CD4-positive, alpha-beta T cell treated with Interleukin-6 at 100 ng/mL for 8 hours (primary cell): ENCODE data around the gene EIF1.
"Not testable (repeated sequence)": the region's sequence is repeated elsewhere in the genome, so short reads cannot be mapped to it uniquely, and the experiment has no call there.

Source experiments
- DNase-seq: peaks from one replicate; pipeline ENCODE4 v3.0.0-alpha.2; 2020; ENCODE audit warnings: mixed read lengths, low spot score

EIF1 gene

DNA sequence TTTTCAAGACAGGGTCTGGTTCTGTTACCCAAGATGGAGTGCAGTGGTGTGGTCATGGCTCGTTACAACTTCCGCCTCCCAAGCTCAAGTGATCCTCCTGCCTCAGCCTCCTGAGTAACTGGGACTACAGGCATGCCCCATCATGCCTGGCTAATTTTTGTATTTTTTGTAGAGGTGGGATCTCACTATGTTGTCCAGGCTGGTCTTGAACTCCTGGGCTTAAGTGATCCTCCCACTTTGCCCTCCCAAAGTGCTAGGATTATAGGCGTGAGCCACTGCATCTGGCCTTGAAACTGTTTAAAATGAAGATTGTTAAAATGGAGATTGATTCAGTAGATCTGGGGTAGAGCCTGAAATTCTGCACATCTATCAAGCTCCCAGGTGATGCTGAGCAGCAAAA, 12.2 kb downstream of the EIF1 start:
- DNase-seq: not testable (repeated sequence)

DNA sequence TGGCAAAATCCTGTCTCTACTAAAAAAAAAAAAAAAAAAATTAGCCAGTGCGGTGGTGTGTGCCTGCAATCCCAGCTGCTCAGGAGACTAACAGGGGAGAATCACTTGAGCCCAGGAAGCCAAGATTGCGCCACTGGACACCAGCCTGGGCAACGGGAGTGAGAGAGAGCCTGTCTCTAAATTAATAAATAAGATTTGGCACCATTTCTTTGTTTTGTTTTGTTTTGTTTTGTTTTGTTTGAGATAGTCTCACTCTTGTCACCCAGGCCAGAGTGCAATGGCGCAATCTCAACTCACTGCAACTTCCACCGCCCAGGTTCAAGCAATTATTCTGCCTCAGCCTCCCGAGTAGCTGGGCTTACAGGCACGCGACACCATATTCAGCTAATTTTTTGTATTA, 14.0 kb downstream of the EIF1 start:
- DNase-seq: no peak

DNA sequence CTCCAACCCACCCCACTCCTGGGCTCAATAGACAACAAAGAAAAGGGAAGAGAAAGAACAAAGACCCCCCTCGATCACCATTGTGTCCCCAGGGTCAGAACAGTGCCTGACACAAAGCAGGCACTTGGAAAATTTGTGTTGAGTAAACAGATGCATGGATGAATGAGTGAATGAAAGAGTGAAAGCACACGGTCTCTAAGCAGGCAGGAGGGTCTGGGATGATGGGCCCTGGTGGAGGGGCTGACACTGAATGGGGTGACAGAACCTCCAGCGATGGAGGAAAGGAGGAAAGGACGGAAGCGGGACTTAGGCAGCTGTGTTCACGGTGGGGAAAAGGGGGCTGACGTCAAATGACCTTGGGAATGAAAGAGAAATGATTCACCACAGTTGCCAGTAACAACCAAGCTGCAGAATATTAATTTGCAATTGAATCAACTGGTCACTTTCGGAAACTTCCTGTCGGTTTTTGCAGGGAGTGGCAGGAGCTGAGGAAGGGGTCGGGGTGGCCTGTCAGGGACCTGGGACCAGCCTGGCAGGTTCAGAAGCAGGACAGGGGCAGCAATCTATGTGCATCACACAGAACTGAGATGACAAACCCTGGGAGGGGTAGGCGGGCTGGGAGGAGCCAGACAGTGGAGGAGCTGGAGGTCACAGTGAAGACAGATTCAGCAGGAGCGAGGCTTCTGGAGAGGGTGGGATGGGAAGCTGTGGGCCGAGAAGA, 16.7 kb downstream of the EIF1 start:
- DNase-seq: no peak

DNA sequence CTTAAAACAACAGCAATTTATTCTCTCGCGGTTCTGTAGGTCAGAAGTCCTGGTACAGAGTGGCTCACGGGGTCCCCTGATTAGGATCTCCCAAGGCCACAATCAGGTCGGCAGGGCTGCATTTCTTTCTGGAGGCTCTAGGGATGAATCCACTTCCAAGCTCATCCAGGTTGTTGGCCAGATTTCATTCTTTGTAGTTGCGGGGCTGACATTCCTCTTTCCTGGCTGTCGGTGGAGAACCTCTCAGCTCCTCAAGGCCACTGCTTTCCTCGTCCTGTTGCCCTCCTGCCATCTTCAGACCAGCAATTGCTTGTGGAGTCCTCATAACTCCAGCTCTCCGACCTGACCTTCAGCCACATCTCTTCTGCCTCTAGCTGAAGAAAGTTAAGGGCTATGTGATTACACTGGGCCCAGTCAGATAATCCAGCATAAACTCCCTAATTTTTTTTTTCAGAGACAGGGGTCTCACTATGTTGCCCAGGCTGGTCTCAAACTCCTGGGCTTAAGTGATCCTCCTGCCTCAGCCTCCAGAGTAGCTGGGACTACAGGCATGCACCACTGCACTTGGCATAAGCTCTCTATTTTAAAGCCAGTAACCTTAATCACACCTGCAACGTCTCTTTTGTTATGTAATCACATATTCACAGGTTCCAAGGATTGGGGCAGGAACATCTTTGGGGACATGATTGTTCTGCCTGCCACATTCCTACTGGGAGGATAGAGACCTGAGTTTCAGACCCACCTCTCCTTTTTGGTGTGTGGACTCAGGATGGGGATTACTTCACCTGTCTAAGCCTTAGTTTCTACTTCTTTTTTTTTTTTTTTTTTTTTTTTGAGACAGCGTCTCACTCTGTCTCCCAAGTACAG, 19.4 kb downstream of the EIF1 start:
- DNase-seq: no peak

DNA sequence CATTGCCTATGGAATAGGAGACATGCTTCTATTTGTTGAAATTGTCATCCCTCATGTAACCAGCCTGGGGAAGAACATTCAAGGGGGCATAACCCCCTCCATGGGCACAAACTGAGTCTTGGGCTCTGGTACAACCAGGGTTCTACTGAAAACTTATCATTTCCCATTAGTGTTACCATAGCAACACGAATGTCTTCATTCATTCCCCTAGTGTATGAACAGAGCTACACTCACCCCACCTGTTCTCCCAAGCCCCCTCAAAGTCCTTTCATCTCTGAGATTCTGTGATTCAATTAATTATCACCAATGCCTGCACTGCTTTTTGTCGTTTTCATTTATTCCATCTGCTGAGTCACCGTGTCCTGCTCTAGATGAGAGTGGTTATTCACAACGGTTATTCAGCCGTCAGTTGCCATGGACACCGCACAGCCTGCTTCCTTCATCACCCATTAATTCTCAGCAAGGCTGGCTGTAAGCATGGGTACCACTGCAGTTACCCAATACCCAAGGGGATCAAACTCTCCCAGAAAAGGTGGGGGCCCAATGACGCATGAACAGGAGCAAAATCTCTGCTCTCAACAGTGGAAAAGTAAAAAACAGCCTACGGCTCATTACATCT, 21.9 kb downstream of the EIF1 start:
- DNase-seq: no peak

DNA sequence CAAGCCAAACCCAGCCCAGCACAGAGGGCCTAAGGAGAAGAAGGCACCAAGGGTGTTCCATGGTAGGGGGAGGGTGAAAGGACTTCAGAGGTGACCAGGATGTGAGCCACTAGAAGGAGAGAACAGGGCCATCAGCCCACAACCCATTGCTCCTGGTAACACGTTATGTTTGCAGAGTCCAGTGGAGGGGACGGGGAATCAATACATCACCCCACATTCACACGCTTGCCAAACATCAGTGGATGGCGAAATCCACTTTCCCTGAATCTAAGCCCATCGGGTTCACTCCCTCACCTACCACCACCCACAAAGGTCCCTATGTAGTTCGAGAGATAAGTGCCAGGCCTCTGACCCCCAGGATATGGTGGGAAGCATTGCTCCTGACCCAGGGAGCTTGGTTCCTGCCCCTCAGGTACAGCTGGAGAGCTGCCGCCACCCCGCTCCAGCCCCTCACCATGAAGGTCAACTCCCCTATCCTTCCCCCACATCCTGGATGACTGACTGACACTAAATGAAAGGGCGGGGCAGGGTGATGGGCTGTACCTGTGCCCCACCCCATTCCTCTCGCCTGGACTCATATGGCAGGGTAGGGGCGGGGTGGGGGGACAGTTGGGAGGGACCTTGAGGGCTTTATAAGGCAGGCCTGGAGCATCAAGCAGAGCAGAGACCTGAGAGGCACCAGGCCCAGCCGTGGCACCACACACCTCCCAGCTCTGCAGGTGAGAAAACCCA, 23.1 kb downstream of the EIF1 start, which contains the start of gene GAST:
Gene GAST (plus strand): TSS at position 663 of the 732 bp plus-strand sequence. CDS start 3,106 bp downstream, outside the sequence.
- no peak for DNase-seq

DNA sequence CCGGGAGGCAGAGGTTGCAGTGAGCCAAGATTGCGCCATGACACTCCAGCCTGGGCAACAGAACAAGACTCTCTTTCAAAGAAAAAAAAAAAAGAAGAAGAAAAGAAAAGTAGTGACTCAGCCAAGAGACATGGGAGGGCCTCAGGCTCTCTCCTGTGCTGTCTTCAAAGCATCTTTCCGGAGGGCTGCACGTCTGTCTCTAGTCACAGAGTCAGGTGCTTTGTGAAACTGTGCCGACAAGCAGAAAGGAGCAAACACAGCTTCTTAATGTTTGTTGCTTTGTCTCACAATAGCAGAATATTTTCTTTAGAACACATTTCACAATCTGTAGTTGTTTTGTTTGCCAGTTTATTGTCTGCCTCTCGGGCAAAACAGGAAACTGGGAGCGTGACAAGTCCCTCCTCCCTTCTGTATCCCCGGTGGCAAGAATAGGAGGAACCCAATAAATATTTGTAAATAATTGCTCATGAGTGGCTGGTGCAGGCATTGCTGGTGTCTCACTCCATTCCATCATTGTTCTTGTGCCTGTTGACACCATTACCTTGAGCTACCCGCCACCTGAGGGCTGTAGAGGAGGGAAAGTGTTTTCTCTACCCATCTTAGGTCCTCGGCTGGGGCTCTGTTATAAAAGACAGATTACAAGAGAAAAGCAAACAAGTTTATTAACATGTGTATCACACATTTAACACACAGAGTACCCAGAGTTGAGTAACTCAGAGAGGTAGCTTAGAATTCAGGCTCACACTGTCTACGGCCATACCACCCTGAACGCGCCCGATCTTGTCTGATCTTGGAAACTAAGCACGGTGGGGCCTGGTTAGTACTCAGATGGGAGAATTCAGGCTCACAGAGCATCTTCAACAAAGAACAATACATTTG, 29.0 kb downstream of the EIF1 start:
- DNase-seq: peak; percentile 17

DNA sequence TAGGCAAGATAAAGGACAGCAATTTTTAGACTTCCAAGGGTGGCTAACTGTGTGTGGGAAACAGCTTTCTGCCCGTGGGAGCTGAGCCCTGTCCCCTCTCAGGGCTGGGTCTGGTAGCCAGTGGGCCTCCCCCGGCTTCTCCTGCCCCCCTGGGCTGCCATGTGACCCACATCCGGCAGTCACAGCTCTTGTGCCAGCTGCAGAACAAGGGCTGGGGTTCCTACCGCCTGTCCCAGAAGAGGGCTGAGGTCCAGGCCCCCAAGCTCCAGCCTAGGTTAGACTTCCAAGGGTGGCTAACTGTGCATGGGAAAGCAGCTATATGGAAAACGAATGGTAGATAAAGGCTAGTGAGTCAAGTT, 29.6 kb downstream of the EIF1 start:
- no peak for DNase-seq

DNA sequence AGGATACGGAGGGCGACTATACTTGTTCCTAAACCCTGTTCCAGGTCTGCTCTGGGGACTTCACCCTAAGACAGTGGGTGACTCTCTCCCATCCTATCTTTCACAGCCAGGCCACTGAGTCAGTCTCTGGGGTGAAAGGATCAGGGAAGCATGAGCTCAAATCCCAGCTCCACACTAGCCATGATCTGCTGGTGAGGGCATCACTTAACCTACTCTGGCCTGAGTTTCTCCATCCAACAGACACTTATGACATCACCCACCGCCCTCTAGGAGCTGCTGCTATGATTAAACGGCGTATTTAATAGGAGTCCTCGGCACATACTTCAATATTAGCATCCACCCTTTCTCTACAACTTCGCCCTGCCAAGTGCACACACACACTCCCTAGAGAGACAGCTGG, 33.5 kb downstream of the EIF1 start:
- DNase-seq: no peak

DNA sequence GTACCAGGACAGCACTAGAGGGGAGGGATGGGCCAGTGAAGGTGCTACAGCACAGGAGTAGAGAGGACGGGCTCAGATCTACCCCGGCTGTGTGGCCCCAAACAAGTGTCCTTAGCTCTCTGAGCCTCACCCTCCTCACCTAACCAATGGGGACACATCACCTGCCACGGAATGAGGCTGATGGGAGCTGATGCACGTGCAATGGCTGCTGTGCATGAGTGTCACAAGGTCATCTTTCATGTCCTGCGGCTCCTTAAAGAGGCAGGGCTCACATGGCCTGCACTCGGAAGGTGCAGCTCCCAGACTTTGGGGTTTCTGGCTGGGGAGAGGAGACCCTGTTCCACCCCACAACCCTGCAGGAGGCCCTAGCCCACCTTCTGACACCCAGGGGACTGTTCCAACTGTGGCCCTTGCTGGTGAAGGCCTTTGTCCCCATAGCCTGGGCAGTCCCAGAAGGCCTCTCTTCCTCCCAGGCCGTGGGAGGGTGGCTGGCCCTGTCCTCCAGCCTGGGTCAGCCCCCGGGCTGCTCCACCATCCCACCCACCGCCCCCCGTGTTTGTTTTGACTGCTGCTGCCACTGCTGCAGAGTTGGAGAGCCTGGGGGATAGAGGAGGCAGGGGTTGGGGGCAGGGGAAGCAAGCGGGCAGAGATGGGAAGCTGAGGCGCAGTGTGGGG, 35.3 kb downstream of the EIF1 start:
- DNase-seq: no peak

DNA sequence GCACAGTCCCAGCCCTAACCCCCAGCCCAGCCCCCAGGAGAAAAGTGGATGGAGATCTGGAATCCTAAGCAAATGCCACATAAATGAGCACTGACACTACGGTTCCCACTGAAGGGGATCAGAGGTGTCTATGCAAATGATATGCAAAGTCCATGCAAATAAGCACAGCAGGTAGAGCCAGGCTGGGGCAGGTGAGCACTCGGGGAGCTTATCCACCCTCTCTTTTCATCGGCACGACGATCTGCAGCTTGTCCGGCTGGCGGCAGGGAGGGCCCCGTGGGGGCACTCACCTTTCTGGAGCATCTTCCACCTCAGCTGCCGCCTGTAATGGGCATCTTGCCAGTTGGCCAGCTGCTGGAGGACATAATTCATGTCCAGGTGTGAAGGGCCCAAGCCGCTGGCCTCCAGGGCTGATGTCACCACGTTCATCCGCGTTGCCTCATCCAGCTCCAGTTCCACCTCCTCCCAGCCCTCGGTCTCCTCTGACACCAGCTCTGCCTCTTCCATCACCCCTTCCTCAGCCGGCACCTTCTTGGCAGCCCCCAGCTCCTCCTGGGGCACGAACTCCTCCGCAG, 35.9 kb downstream of the EIF1 start:
- DNase-seq: no peak

DNA sequence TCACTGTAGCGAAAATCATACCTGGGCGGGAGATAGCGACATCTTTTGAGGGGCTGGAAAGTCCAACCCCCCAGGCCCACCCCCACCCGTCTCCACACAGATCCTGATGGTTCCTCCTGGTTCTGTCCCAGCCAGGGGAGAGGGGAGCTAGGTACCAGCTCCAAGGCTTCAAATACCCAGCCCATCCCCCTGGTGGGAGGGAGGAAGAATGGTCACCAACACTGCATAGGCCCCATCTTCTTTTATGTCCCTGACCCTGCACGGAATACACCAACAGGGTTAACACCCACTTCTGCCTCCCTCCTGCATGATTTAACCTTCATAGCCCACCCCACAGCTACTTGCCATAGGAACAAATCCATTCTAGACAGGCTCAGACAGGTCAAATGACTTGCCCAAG, 36.4 kb downstream of the EIF1 start:
- no peak for DNase-seq

DNA sequence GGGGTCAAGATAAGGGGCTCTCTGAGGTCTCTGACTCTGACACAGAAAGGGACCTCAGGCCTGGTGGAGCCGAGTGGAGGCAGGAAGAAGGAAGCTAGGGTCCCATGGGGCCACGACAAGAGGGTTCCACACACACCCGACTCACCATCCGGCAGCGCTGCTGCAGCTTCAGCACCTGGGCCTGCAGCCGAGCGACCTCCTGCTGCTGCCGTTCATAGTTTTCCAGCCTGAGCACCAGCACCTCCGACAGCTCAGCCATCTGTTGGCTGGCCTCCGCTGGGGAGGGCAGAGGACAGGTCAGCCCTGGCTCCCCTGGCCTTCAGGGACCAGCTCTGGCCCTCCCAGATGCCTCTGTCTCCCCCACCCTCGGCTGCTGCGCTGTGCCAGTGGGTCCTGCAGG, 39.4 kb downstream of the EIF1 start:
- DNase-seq: no peak

DNA sequence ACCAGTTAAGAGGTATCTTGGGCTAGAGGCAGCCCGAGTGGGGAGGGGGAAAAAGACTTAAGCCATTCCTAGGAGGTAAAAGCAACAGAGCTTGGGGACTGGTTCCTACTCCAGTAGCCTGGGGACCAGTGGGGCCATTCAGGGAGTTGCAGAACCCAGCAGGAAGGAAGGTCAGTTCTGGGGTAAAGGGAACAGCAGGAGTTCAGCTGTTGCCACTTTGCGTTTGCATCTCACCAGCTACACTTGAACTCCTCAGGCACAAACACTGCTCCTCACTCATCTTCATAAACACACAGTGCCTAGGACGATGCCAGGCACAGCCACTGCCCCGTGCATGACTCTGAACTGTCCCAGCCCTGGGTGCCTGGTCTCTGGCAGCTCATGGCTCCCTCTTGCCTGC, 41.8 kb downstream of the EIF1 start:
- DNase-seq: no peak

DNA sequence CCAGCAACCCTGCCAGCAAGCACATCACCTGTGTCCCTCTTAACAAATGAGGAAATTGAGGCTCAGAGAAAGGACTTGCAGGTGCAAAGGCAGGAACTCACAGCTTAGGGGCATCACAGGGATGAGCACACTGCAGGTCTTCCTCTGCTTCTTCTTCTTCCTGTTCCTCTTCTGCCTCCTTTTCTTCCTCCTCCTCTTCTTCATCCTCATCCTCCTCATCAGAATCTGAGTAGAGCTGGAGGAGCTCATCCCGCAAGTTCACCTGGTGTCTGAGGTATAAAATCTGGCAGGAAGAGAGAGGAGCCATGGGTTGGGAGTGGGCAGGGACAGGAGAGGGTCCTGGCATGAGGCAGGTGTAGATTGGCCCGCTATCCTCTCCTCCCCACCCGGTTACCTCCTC, 43.2 kb downstream of the EIF1 start:
- no peak for DNase-seq

DNA sequence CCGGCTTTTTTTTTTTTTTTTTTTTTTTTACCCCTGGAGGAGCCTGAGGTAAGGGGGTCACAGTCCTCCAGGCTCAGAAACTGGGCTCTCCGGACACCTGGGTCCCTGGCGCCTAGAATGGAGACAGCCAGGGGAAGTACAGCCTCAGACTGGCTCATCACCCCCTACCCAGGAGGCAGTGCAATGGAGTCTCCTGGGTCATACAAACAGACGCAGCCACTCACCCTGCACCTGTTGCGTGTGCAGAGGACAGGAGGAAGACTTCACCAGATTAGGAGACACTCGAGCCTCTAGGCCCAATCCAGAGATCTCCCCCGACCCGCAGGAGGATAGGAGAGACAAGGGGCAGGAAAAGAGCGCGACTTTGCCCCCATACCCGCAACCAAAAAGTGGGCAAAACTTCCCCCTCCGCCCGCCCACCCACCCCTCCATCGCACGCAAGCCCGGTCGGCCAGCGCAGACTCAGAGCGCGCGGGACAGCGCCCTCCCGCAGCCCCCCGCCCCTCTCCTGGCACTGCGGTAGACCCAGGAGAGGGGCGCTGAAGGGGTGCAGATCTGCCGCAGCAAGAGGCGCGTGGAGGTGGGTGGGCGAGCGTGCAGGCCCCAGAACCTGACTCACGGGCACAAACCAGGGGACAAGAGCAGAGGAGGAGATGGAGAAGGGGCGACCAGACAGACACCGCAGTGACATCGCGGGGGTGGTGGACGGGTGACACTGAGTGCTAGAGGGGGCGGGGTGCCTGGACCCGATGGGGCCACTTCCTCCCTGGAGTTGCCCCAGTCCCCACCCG, 44.9 kb downstream of the EIF1 start:
- DNase-seq: no peak

DNA sequence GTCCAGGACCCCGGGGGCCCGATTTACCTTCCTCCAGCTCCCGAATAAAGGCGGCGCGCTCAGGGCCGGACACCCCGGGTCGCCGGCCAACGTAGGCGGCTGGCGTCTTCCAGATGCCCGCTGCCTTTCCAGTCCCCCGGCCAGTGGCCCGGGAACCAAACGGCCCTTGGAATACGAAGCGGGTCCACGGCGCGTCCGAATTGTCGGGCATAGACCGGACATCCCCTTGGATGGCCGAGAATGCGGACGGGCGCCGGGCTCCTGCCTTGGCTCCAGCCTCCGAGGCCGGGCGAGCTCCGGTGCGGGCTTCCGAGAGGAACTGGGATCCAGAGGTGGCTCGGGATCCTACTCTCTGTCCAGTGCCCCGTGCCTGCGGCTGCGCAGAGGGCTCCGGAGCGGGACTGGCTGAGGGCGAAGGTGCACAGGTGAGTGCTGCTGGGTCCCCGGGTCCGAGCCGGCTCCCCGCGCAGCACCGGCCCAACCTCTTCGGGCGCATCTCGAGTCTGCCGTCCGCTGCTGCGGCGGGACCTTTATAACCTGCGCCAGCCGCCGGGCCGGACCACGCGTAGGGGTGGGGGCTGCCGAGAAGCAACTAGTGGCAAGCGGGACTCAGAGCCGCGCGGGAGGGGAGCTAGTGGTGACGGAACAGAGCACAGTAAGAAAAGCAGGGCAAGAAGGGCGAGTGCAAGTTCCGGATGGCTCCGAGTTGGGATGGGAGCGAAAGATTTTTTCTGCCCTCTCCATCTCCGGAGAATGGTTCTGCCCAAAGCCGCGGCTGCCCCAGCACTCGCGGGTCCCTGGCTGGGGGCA, 45.7 kb downstream of the EIF1 start, which contains the start of gene HAP1:
Gene HAP1 (minus strand): TSS at position 505 of the 810 bp plus-strand sequence. CDS start 9 bp downstream, at position 496.
- DNase-seq: no peak

DNA sequence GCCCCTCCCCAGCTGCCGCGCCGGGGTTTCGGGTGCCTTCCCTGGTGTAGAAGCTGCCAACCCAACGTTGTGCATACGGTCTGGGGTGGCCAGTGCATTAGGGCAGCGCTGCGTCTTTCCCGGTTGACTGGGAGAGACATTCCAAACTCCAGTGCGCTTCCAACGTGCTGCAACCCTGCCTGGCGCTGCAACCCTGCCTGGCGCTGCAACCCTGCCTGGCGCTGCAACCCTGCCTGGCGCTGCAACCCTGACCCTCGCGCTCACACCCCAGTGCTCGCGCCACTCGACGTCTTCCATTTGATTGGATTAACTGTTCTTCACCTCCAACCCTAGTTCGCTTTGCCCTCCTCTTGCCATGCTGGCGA, 46.2 kb downstream of the EIF1 start:
- no peak for DNase-seq

DNA sequence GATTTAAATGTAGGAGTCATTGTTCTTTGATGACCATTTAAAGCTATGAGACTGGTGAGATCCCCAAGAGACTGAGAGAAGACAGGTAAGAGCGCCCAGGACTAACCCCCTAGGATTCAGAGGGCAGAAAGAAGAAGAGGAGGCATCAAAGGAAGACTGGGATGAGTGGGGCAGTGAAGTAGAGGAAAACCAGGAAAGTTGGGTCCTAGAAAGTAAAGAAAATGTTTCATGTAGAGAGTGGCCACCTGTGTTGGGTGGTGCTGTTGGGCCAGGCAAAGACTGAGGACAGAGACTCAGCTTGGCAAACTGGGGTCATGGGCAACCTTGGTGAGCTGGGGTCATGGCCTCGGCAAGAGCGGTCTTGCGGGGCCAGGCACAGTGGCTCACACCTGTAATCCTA, 47.1 kb downstream of the EIF1 start:
- DNase-seq: no peak
